Activated naive CD4-positive, alpha-beta T cell (primary cell): ENCODE results near the gene DAGLA.

ENCODE experiments used
- DNase-seq, 4 experiments: peaks; one replicate each; lab custom pipeline; 2025; lab: John Stamatoyannopoulos, UW

DAGLA gene

GRCh38 chr11:61780581-61781162, 100.5 kb downstream of the DAGLA start:
- DNase-seq, result no peak

- DNase-seq, result no peak
Measured at GRCh38 chr11:61781585-61781984, 101.4 kb downstream of the DAGLA start.

DNA sequence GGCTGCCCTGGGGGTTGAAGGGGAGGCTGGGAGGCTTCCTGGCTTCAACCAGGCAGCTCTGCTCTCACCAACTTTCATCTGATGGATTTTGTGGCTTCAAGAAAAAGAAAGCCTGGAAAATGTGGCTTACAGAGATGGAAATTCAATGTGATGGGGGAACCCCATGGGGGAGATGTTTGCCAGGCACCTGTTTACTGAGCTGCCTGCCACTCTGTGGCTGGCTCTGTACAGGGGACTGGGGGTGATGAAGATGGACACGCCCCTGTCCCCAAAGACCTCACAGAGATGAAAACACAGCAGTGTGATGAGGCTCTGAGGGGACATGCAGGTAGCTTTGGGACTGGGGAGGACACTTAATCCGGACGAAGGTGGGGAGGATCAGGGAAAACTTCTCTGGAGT, 102.1 kb downstream of the DAGLA start:
- no peak for DNase-seq

DNA sequence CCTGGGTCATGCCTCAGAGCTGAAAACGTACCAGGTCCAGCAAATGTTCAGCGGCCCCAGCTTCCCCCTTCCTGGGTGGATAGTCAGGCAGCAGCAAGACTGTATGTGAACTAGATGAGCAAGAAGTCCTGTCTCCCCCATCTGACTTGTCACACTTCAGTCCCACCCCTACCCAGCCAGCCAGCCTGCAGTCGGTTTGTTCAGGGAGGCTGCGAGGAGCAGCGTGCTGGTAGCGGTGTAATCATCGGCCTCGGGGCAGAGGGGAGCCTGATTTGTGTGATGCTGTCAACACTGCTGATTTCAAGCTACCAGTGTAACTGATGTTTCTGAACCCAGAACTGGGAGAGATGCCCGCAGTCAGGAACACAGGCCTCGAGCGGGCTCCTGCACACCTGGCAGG, 102.7 kb downstream of the DAGLA start:
- no peak for DNase-seq

- DNase-seq, result no peak
Measured at GRCh38 chr11:61783717-61784505, 103.7 kb downstream of the DAGLA start.

- no peak for DNase-seq
Measured at GRCh38 chr11:61784506-61784805, 104.3 kb downstream of the DAGLA start.

- no peak for DNase-seq
Measured at GRCh38 chr11:61785837-61786402, 105.7 kb downstream of the DAGLA start.

GRCh38 chr11:61787928-61788491, 107.8 kb downstream of the DAGLA start:
- no peak for DNase-seq

DNA sequence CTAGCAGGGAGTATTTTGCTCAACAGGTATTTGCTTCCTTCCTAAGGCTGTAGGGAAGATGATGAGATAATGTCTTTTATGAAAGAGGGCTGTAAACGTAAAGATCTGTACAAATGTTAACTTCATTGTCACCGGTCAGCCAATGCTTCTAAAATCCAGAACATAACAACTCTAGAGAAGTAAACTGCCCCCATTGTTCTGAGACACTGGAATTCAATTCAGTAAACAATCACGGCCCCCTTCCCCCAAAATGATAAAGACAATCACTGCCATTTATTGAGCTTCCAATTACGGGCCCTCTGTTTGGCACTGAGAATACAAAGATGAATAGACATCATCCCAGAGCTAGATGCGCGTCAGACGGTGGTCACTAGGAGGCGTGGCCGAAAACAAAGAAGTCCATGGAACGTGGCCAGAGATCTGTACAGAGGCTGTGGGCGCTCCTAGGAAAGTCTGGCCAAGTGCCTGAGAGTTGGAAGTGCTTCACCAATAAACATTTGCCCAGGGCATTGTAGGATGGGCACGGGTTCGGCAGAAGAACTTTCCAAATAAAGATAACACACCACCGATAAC, 111.6 kb downstream of the DAGLA start:
- DNase-seq, result no peak

DNA sequence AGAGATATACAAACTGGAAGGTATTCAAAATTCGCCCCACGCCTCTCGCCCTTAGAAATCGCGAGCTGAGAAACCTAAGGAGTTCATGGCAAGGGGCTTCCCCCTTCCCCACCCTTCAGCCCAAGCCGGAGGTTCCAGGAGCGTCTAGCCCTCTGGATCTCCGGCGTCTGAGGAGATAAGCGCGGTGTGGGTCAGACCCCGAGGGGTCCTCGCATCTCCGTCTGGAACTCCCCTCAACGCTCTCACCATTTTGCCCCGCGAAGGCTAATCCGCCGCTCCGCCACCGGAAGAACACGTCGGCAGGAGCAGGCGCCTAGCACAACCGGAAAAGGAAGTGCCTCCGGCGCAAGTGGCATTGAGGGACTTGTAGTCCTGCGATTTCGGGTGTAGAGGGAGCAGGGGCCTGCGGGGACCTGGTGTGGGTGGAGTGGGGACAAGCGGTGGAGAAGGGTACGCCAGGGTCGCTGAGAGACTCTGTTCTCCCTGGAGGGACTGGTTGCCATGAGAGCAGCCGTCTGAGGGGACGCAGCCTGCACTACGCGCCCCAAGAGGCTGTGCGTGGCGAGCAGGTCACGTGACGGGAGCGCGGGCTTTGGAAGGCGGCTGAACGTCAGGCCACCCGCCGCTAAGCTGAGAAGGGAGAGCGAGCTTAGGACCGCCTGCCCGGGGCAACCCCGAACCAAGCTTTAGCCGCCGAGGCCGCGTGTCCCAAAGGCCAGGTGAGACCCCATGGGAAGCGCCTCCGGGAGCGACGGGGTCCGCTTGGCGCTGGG, 112.3 kb downstream of the DAGLA start, which contains the start of the genes FEN1 and TMEM258:
Gene FEN1 (plus strand): TSS at position 602 of the 773 bp plus-strand sequence. CDS start 2,451 bp downstream, outside the sequence.
Gene TMEM258 (minus strand): TSS at position 290 of the 773 bp plus-strand sequence. CDS start 41 bp downstream, at position 249.
- DNase-seq, result peak; percentile 76 to 90 (median 78)

GRCh38 chr11:61793083-61793828, 113.1 kb downstream of the DAGLA start:
- DNase-seq, result no peak

DNA sequence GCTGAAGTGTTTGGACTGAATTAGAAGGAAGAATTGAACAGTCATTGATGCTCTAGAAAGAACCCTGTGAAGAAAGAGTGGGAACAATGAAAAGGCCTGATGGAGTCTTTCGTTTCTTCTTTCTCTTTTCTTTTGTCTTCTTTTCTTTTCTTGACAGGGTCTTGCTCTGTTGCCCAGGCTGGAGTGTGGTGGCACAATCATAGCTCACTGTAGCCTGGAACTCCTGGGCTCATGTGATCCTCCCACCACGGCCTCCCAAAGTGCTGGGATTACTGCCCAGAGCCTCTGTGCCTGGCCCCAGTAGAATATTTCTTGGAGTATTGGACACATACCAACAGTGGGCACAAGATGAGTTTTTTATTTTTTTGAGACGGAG, 113.6 kb downstream of the DAGLA start:
- DNase-seq, result no peak

GRCh38 chr11:61794579-61794978, 114.4 kb downstream of the DAGLA start:
- no peak for DNase-seq

DNA sequence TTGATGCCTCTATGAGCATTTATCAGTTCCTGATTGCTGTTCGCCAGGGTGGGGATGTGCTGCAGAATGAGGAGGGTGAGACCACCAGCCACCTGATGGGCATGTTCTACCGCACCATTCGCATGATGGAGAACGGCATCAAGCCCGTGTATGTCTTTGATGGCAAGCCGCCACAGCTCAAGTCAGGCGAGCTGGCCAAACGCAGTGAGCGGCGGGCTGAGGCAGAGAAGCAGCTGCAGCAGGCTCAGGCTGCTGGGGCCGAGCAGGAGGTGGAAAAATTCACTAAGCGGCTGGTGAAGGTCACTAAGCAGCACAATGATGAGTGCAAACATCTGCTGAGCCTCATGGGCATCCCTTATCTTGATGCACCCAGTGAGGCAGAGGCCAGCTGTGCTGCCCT, 115.3 kb downstream of the DAGLA start:
- no peak for DNase-seq

GRCh38 chr11:61795876-61796526, 115.8 kb downstream of the DAGLA start:
- no peak for DNase-seq
